GM12801 (cell line): ENCODE results near the gene ALDH3B2.

Experiments
- TF ChIP-seq, protein P1 (sequence below): IDR thresholded peaks from one replicate; pipeline ENCODE4 v1.5.1; 2011; ENCODE audit warnings: control low read depth; ENCODE audit not compliant: insufficient read length; ENCODE audit errors: extremely low read depth

Gene ALDH3B2

DNA sequence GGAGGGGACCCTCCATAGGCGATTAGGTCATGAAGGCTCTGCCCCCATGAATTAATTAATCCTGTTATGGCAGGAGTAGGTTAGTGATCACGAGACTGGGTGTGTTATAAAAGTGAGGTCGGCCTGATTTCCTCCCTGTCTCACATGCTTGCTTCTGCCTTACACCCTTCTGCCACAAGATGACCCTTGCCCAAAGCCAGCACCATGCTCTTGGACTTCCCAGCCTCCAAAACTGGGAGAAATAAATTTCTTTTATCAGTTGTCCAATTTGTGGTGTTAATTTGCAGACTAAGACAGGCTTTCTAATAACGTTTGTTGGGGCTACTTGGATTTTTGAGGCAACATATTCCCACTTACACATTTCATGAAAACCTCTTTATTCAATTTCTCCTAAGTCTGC is 23.4 kb upstream of the ALDH3B2 start:
- TF ChIP-seq, protein P1, sequence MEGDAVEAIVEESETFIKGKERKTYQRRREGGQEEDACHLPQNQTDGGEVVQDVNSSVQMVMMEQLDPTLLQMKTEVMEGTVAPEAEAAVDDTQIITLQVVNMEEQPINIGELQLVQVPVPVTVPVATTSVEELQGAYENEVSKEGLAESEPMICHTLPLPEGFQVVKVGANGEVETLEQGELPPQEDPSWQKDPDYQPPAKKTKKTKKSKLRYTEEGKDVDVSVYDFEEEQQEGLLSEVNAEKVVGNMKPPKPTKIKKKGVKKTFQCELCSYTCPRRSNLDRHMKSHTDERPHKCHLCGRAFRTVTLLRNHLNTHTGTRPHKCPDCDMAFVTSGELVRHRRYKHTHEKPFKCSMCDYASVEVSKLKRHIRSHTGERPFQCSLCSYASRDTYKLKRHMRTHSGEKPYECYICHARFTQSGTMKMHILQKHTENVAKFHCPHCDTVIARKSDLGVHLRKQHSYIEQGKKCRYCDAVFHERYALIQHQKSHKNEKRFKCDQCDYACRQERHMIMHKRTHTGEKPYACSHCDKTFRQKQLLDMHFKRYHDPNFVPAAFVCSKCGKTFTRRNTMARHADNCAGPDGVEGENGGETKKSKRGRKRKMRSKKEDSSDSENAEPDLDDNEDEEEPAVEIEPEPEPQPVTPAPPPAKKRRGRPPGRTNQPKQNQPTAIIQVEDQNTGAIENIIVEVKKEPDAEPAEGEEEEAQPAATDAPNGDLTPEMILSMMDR, result no peak

DNA sequence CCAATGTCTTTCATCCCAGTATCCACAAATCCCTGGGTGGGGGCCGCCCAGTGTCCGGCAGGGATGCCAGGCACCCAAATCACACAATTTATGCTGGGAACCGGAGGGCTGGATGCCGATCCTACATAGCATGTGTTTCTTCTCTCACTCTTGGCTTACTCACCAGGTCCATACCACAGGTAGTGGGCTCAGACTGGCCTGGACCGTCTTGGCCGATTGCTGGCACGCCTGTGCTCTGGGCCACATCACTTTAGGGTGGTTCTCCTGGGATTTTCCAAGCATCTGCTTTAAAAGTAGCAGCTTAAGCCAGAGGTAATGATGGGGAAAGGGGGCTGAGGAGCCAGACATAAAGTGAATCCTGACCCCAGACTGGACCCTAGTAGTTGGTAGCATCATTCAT is 22.6 kb upstream of the ALDH3B2 start:
- TF ChIP-seq, protein P1, result no peak

DNA sequence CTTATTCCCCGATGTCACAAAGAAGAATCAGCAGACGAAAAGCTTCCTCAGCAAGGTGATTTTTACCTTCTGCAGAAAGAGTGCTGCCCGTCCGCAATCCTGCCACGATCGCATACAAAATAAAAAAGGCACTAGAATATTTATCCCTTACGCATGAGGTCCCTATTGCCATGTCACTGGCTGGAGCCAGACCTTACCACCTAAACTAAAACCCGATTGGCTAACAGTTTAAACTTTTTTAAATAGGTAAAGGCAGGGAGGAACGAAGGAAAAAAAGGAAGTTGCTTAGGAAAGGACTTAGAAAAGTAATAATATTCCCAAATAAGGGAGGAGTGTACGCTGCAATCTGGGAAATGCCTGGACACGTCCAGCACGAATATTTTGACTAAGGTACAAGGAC is 21.2 kb upstream of the ALDH3B2 start:
- TF ChIP-seq, protein P1, result no peak

DNA sequence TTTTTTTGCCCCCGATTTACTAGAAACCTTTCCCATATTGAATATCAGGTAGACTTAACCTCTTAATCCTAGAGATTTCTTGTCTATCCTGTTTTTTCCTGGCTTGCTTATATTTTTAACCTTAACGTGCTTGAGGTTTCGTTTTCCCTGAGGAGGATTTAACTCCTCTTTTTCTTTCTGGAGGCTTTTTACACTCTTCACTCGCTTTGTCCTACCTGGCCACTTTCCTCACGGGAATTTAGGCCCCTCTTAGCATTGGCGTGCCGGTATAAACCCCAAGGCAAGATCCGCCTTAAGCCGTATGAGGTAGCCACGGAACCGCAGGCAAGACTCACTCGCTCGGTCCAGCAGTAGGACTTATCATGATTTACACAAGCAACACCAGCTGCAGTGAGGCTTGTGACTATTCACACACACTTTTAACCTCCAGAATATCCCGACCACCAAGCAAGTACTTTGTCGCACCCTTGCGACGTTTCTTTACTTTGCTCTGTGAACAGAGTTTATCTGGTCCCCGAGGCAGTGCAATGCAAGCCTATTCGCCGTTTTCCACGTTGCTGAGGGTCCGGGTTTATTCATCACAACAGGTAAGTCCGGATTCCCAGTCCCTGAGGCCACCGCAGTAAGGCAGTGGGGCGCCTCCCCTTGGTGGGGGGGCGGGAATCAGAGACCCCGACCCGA is 20.6 kb upstream of the ALDH3B2 start:
- TF ChIP-seq, protein P1, result no peak

DNA sequence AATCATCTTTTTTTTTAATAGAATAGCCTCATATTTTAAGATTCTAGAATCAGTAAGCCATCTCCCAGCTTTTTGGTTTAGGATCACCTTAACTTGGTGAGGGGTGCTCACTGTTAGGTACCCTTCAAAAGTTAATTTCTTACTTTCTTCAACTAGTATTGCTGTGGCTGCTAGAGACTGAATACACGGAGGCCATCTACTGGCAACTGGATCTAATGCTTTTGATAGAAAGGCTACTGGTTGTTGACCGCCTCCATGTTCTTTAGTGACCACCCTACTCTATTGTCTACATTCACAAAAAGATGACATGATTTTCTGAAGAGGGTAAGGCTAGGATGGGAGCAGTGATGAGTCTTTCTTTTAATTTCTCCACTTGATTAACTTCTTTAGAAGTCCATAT is 16.7 kb upstream of the ALDH3B2 start:
- TF ChIP-seq, protein P1, result no peak

DNA sequence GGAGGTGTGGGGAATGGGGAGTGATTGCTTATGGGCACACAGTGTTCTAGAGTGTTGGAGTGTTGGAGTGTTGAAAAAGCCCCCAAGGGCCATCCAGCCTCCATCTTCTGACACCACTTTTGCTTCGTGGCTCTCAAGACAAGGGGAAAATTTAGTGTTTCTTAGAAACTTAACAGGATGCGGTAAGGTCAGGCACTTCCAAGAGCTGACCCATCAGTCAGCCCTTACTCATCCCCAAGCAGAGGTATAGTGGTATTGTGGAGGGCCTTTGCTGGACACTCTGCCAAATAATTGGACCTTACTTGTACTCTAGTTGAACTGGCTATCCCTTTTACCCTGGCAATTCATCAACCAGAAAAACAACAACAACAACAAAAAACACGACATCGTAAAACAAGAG is 14.8 kb upstream of the ALDH3B2 start:
- TF ChIP-seq, protein P1, result no peak

DNA sequence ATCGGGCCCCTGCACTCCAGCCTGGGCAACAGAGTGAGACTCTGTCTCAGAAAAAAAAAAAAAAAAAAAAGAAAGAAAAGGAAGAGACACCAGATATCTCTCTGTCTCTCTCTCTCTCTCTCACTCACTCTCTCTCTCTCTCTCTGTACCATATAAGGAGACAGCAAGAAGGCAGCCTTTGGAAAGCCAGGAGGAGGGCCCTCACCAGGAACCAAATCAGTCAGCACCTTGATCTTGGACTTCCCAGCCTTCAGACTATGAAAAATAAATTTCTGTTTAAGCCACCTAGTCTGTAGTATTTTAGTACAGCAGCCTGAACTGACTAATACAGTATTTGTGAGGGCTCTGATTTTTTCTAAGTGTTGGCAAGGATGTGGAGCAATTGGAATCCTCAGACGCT is 13.6 kb upstream of the ALDH3B2 start:
- TF ChIP-seq, protein P1, result no peak
